OCI-LY1 (cell line): ENCODE results near the gene TMEM185B.

Experiments used
- H2AFZ ChIP-seq: fragments of 200-600 bp; sonication (generic), shearing (Covaris generic); 2 replicates; pipeline ENCODE4 v1.6.0; 2014; ENCODE audit warnings: antibody characterized with exemption, mild to moderate bottlenecking, low read length
- H3F3A ChIP-seq: fragments of 200-600 bp; sonication (generic), shearing (Covaris generic); 2 replicates; pipeline ENCODE4 v1.6.0; 2014; ENCODE audit warnings: mild to moderate bottlenecking, antibody characterized with exemption, low read length, moderate library complexity; ENCODE audit not compliant: insufficient read depth
- H3K27ac ChIP-seq: fragments of 200-600 bp; sonication (generic); 2 replicates; pipeline ENCODE4 v1.5.1; 2014; ENCODE audit warnings: low read length, mixed run types, mild to moderate bottlenecking, low read depth; ENCODE audit not compliant: poor library complexity, severe bottlenecking
- H3K27me3 ChIP-seq: fragments of 200-600 bp; sonication (generic); 2 replicates; pipeline ENCODE4 v1.6.0; 2014; ENCODE audit warnings: antibody characterized with exemption, mild to moderate bottlenecking, low read length, moderate library complexity; ENCODE audit not compliant: insufficient read depth
- H3K36me3 ChIP-seq: fragments of 200-600 bp; sonication (generic); 2 replicates; pipeline ENCODE4 v1.6.1; 2014; ENCODE audit warnings: mild to moderate bottlenecking, antibody characterized with exemption, low read length, moderate library complexity, mixed read lengths; ENCODE audit not compliant: insufficient read depth
- H3K4me1 ChIP-seq: fragments of 200-600 bp; sonication (generic); 2 replicates; pipeline ENCODE4 v1.5.1; 2014; ENCODE audit warnings: mild to moderate bottlenecking, low read length, moderate library complexity; ENCODE audit not compliant: insufficient read depth, severe bottlenecking
- H3K4me2 ChIP-seq: fragments of 200-600 bp; sonication (generic), shearing (Covaris generic); 2 replicates; pipeline ENCODE4 v1.6.1; 2014; ENCODE audit warnings: low read length
- H3K4me3 ChIP-seq: fragments of 200-600 bp; sonication (generic); 2 replicates; pipeline ENCODE4 v1.5.1; 2014; ENCODE audit warnings: low read length, low read depth, mild to moderate bottlenecking, mixed read lengths; ENCODE audit not compliant: poor library complexity, severe bottlenecking
- H3K79me2 ChIP-seq: fragments of 200-600 bp; shearing (Covaris generic); 2 replicates; pipeline ENCODE4 v1.6.1; 2016; ENCODE audit warnings: mixed run types, low read length, mixed read lengths; ENCODE audit not compliant: insufficient read depth
- H3K9ac ChIP-seq: fragments of 200-600 bp; sonication (generic), shearing (Covaris generic); 2 replicates; pipeline ENCODE4 v1.6.1; 2014; ENCODE audit warnings: mild to moderate bottlenecking, low read length, mixed read lengths
- H3K9me2 ChIP-seq: fragments of 200-600 bp; sonication (generic), shearing (Covaris generic); 2 replicates; pipeline ENCODE4 v1.6.1; 2014; ENCODE audit warnings: low read depth, mild to moderate bottlenecking, low read length, mixed read lengths
- H3K9me3 ChIP-seq: fragments of 200-600 bp; shearing (Covaris generic); 2 replicates; pipeline ENCODE4 v1.6.1; 2014; ENCODE audit warnings: low read length, mixed read lengths
- H4K20me1 ChIP-seq: fragments of 200-600 bp; sonication (generic), shearing (Covaris generic); 2 replicates; pipeline ENCODE4 v1.6.0; 2016; ENCODE audit warnings: mild to moderate bottlenecking, low read length; ENCODE audit not compliant: insufficient read depth
- EZH2 ChIP-seq: fragments of 200-600 bp; sonication (generic), shearing (Covaris generic); IDR thresholded peaks from 2 replicates; pipeline ENCODE4 v1.8.0; 2017; ENCODE audit warnings: borderline replicate concordance, mixed run types, mild to moderate bottlenecking, antibody characterized with exemption, low read length, moderate library complexity, mixed read lengths
- TF ChIP-seq, protein P1 (sequence below): fragments of 200-600 bp; sonication (generic), shearing (Covaris generic); IDR thresholded peaks from 2 replicates; pipeline ENCODE4 v1.5.1; 2017; ENCODE audit warnings: mild to moderate bottlenecking, antibody characterized with exemption, low read length, moderate library complexity, mixed read lengths

TMEM185B gene

GRCh38 chr2:120228503-120228902 lies 5.3 kb upstream of the TMEM185B start:
- Histone ChIP-seq H3K4me2 (peak overlapping the region; percentile 96), H3K79me2 (no peaks in the 10 kb centered on the region), H4K20me1 (no peaks in the 10 kb centered on the region), H3K27me3 (no peaks in the 10 kb centered on the region), H2AFZ (no peak overlapping the region), H3F3A (0 out of 2 replicates have a peak, but pooled peaks cover 5% of the 10 kb centered on the region), H3K9me2 (no peaks in the 10 kb centered on the region), H3K4me3 (peak overlapping the region; percentile 61), H3K9me3 (no peaks in the 10 kb centered on the region), H3K4me1 (peaks cover 93% of the 10 kb centered on the region), H3K36me3 (no peaks in the 10 kb centered on the region), H3K27ac (peak overlapping the region; percentile 98), H3K9ac (peak overlapping the region; percentile 86)
- TF ChIP-seq, protein P1, sequence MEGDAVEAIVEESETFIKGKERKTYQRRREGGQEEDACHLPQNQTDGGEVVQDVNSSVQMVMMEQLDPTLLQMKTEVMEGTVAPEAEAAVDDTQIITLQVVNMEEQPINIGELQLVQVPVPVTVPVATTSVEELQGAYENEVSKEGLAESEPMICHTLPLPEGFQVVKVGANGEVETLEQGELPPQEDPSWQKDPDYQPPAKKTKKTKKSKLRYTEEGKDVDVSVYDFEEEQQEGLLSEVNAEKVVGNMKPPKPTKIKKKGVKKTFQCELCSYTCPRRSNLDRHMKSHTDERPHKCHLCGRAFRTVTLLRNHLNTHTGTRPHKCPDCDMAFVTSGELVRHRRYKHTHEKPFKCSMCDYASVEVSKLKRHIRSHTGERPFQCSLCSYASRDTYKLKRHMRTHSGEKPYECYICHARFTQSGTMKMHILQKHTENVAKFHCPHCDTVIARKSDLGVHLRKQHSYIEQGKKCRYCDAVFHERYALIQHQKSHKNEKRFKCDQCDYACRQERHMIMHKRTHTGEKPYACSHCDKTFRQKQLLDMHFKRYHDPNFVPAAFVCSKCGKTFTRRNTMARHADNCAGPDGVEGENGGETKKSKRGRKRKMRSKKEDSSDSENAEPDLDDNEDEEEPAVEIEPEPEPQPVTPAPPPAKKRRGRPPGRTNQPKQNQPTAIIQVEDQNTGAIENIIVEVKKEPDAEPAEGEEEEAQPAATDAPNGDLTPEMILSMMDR = peak; percentile 72
- no peak for TF ChIP-seq EZH2

DNA sequence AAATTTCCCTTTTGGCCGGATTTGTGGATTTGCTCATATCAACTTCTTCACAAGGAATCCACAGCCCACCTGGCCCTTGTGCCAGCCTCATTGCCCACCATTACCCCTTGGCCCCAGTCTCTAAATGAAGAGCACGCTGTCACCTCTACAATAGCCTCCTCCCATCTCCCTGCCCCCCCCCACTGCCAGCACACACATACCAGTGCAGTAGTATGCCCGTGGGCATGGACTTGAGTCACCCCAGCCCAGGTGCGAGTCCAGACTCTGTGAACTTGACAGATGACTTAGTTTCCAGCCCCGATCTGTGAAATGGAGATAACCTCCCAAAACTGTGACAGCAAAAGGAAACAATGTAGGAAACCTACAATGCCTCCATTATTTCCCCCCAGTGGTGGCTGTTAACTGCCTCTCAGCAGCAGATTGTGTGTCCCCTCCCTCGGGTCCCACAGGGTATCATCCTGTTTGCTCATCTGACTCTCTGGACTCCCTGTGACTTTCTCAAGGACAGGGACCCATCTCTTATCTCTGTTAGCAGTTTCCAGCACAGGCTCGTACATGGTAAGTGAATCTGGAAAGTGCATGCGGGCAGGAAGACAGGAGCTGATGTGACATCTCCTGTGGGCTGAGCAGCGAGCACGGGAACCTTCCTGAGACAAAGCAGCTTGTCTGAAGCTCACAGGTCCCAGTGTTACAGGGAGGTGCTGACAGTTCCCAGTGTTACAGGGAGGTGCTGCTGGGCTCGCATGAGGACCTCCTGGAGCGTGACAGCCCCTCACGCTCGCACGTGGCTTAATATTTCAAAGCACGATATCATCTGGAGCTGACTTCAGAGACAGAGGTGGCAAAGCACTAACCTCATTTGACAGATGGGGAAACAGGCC lies 4.2 kb upstream of the TMEM185B start:
- no peaks in the 10 kb centered on the region for H4K20me1 ChIP-seq
- no peak overlapping the region for H2AFZ ChIP-seq
- H3F3A ChIP-seq = 0 out of 2 replicates have a peak, but pooled peaks cover 5% of the 10 kb centered on the region
- no peaks in the 10 kb centered on the region for H3K79me2 ChIP-seq
- peak overlapping the region; percentile 49; the same call in 1 of the 2 replicates for H3K9ac ChIP-seq
- peak overlapping the region; percentile 96; the same call in 1 of the 2 replicates for H3K4me2 ChIP-seq
- no peak overlapping the region for H3K4me3 ChIP-seq
- H3K4me1 ChIP-seq = peaks cover 94% of the 10 kb centered on the region
- H3K27ac ChIP-seq = peak overlapping the region; percentile 98
- H3K9me2 ChIP-seq = no peaks in the 10 kb centered on the region
- H3K9me3 ChIP-seq = no peaks in the 10 kb centered on the region
- no peaks in the 10 kb centered on the region for H3K27me3 ChIP-seq
- no peak for TF ChIP-seq EZH2
- TF ChIP-seq, protein P1 = no peak
- H3K36me3 ChIP-seq = peaks cover 4% of the 10 kb centered on the region

GRCh38 chr2:120226316-120226715 lies 3.1 kb upstream of the TMEM185B start:
- H3K4me2 ChIP-seq = no peak overlapping the region
- TF ChIP-seq, protein P1 = no peak
- TF ChIP-seq EZH2 = no peak
- H3K4me3 ChIP-seq = no peak overlapping the region

More at GRCh38 chr2:120226316-120226715, 3.1 kb upstream of the TMEM185B start:
- Histone ChIP-seq H3K9me3 (no peaks in the 10 kb centered on the region), H3K9me2 (no peaks in the 10 kb centered on the region), H3K79me2 (peaks cover under 1% of the 10 kb centered on the region; the same call in 1 of the 2 replicates), H3F3A (0 out of 2 replicates have a peak, but pooled peaks cover 5% of the 10 kb centered on the region), H2AFZ (no peak overlapping the region), H3K4me1 (peaks cover 94% of the 10 kb centered on the region), H3K27ac (peak overlapping the region; percentile 98), H3K36me3 (peaks cover 14% of the 10 kb centered on the region), H3K27me3 (no peaks in the 10 kb centered on the region), H4K20me1 (no peaks in the 10 kb centered on the region), H3K9ac (no peak overlapping the region; the same call in 1 of the 2 replicates)
